GM12801 (cell line): Measurements from ENCODE around the gene TNS3.

Source experiments
- TF ChIP-seq, protein P1 (sequence below): IDR thresholded peaks from one replicate; pipeline ENCODE4 v1.5.1; 2011; ENCODE audit warnings: control low read depth; ENCODE audit not compliant: insufficient read length; ENCODE audit errors: extremely low read depth

The TNS3 gene

DNA sequence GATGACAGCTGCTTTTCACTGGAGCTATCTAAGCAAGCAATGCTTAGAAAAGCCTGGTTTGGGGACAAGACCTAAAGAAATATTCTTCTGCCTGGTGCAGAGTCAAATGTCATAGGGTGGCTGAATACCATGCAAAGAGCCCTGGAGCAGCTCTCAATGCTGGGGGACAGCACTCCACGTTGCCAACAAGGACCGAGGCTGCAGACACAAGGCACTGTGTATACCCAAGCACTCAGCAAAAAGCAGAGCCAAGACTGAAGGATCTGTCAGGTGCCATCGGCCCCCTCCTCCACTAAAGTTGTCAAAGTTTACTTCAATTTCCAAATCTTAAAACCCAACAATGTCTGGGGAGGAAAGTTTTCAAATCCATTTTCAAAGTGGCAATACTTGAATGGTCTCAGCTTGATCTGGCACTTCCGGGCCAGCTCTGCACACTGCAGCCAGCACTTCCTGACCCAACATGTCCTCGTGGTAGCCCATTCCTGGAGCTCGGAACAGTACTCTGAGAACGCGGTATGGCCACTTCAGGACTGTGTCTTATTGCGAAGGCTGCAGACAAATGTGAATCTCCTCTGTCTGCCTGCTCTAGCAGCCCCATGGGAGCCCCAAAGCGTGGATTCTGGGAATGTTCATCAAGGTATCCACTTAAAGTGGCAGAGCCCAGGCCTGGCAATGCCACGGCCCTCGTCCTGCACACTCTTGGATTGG is 191.8 kb downstream of the TNS3 start:
- TF ChIP-seq, protein P1, sequence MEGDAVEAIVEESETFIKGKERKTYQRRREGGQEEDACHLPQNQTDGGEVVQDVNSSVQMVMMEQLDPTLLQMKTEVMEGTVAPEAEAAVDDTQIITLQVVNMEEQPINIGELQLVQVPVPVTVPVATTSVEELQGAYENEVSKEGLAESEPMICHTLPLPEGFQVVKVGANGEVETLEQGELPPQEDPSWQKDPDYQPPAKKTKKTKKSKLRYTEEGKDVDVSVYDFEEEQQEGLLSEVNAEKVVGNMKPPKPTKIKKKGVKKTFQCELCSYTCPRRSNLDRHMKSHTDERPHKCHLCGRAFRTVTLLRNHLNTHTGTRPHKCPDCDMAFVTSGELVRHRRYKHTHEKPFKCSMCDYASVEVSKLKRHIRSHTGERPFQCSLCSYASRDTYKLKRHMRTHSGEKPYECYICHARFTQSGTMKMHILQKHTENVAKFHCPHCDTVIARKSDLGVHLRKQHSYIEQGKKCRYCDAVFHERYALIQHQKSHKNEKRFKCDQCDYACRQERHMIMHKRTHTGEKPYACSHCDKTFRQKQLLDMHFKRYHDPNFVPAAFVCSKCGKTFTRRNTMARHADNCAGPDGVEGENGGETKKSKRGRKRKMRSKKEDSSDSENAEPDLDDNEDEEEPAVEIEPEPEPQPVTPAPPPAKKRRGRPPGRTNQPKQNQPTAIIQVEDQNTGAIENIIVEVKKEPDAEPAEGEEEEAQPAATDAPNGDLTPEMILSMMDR, result no peak

DNA sequence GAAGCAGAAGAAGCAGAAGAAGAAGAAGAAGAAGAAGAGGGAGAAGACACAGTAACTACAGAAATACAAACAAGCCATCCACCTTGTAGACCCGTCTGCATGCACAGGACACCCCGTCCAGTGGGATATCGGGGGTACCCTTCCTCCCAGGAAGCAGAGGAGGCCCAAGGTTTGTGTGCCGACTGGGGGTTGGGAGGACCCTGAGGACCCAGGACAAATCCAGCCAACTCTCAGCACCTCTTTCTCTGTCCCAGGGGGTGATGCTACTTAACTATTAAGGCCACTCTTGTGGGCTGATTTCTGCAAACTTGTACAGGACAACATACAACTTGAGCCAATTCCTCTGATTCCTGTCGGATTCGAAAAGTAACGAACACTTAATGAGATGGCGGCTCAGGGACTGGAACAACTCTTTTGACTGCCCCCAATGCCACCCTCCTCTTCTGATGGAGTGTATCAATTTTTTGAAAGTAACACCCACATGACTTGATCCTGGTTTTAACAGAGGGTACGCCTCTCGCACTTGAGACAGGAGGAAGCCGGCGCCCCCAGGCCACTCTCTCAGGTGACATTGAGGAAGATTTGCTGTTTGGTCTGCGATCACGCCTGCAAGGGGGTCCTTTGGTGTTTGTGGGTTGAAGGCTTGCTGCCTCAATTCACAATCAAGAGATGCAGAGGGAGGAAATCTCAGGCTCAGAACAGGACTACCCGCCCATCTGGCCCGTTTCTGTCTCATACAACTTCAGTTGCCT is 192.6 kb downstream of the TNS3 start:
- TF ChIP-seq, protein P1, result no peak

DNA sequence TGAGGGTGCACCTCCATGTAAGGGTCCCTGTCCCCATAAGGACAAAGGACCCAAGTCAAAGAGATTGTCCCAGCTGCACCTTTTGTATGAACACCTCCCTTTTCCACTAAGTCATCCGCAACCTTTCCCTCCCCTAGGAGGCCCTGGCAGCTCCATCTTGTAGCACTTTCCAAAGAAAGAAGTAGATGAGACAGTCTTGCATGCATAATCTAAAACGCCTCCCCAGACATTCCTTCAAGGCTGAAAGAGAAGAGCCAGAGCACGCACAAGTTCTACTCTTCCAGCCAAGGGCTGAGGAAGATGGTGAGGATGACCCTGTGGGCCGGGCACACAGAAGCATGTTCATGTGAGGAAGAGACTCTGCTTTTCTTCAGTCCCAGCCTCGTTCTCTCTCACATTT is 194.4 kb downstream of the TNS3 start:
- TF ChIP-seq, protein P1, result no peak

DNA sequence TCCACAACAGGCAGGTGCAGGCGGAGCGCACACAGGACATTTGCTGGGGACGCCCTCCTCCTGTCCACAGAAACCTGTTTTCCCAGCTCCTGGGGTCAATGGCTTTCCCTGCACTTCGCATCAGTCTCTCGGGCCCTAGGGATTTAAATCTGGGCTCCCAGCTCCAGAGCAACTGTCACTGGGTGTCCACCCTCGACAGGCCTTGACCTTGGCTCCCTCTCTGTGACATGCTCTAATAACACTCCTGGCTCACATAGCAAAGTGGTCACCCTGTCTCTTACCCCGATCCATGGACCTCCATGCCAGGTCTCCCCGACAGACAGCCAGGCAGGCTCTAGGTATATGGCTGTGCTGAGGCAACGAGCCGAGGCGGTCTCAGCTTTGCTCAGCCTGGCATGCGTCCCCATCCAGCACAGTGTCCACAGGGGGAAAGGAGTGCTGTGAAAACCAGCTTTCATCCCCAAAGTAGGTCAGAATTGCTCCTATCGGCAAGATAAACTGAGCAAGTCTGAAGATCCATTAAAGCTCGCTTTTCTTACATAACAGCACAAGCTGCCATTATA is 195.6 kb downstream of the TNS3 start:
- TF ChIP-seq, protein P1, result no peak

DNA sequence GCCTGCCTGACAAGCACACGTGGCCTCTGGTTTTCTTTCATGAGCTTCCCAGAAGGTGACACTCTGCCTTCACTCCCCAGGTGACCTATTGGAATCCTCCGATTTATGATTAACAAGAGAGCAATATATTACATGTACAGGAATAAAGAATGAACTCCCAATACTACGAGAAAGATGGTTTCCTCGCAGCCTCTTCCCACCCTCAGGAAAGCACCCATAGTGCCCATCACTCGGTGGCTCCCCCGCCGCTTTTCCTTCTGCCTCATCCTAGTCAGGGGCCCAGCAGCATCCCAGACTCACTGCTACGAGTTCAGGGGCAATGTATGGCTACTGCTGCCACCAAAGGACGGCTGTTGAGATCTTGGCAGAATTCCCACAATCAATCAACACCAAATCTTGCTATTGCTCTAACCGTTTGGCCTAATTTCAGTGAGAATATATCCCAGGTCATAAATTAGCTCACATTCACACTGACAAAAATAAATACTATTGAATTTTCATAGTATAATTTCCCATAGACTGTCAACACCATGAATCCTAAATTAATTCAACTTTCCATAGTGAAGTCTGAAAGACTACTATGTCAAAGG is 196.3 kb downstream of the TNS3 start:
- TF ChIP-seq, protein P1, result no peak

DNA sequence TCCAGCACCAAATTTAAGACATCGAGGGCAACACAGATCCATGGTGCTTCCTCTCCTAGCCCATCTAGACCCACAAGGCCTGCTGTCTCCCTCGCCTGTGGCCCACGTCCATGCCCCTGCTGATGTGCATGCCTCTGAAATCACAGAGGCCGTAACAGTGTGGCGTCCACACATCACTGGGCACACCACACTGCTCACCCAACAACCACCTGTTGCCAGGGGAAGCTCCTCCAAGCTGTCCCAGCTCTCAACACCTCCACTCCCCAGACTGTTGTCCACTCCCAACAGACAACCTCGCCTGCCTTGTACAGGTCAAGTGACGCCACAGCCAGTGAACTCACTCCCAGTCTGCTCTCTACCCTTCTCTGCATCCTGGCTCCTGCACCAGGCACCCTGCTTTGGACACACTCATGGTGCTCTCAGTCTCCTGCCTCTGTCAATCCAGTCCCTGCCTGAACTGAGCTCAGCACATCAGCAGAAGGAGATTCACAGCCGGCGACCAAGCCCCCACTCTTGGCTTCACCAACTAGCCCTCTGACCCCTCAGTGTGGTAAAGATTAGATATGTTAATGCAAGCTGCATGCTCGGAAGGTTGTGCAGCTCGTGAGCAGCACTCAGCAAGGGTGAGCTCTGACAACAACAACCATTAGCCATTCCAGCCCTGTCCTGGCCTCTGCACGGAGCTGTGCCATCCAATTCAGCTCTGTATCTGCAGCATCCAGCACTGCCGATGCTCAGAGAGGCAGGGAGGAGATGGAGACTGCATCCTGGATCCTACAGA is 197.0 kb downstream of the TNS3 start:
- TF ChIP-seq, protein P1, result no peak
